ENCODE data around the gene STK32B.

- no peak for TF ChIP-seq CTCF (IDR thresholded peaks at IDR 0.05)
- TF ChIP-seq POLR2A (IDR thresholded peaks at IDR 0.05): no peak
Observed at GRCh38 chr4:5423670-5424069, 372.4 kb downstream of the STK32B start.
